ENCODE measurements around the gene MAP3K15.

- no peak for TF ChIP-seq CTCF (IDR thresholded peaks at IDR 0.05)
- TF ChIP-seq POLR2A (IDR thresholded peaks at IDR 0.05): no peak
These were observed 160.7 kb downstream of the MAP3K15 start for GRCh38 chrX:19354625-19355024.
